GM13976 (cell line): ENCODE measurements around the gene RGS7.
"Not testable (repeated sequence)": the region's sequence is repeated elsewhere in the genome, so short reads cannot be mapped to it uniquely, and the experiment has no call there.

Experiments used
- DNase-seq: peaks from one replicate; pipeline ENCODE4 v3.0.0; 2012; ENCODE audit warnings: low spot score
- in situ Hi-C: fragments of 300-500 bp; cut with MboI; formaldehyde crosslinking; loops from one replicate; pipeline ENCODE4 v1.12.0; 2022; ENCODE audit warnings: low sequenced_read_pairs, mixed read lengths, inconsistent platforms; ENCODE audit not compliant: unreplicated experiment
- TF ChIP-seq, protein P1 (sequence below): IDR thresholded peaks from 2 replicates; pipeline ENCODE4 v1.5.1; 2012; ENCODE audit warnings: borderline replicate concordance, mild to moderate bottlenecking; ENCODE audit not compliant: insufficient read depth; ENCODE audit errors: extremely low read depth, missing control alignments, control extremely low read depth

RGS7 gene

GRCh38 chr1:240768979-240769378 lies 588.0 kb downstream of the RGS7 start:
- TF ChIP-seq, protein P1, sequence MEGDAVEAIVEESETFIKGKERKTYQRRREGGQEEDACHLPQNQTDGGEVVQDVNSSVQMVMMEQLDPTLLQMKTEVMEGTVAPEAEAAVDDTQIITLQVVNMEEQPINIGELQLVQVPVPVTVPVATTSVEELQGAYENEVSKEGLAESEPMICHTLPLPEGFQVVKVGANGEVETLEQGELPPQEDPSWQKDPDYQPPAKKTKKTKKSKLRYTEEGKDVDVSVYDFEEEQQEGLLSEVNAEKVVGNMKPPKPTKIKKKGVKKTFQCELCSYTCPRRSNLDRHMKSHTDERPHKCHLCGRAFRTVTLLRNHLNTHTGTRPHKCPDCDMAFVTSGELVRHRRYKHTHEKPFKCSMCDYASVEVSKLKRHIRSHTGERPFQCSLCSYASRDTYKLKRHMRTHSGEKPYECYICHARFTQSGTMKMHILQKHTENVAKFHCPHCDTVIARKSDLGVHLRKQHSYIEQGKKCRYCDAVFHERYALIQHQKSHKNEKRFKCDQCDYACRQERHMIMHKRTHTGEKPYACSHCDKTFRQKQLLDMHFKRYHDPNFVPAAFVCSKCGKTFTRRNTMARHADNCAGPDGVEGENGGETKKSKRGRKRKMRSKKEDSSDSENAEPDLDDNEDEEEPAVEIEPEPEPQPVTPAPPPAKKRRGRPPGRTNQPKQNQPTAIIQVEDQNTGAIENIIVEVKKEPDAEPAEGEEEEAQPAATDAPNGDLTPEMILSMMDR: no peak
- in situ Hi-C loops: no loop called here
- DNase-seq: no peak

DNA sequence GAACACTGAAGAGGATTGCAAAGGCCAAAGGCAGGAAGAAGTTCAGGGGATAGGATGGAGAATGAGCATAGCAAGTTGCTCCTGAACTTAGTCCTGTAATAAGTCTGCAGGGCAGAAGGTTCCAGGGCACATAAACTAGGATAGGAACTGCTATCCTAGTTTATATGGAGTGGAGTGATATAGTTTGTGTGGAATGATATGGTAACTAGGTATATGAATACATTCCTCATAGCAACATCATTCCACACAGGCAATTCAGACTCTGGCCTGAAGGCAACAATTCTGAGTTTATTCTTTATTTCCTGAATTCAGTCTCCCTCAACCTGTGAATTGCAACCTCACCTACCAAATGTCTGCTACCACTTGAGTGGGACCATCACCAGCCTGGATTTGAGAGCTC lies 590.2 kb downstream of the RGS7 start:
- no peak for DNase-seq

DNA sequence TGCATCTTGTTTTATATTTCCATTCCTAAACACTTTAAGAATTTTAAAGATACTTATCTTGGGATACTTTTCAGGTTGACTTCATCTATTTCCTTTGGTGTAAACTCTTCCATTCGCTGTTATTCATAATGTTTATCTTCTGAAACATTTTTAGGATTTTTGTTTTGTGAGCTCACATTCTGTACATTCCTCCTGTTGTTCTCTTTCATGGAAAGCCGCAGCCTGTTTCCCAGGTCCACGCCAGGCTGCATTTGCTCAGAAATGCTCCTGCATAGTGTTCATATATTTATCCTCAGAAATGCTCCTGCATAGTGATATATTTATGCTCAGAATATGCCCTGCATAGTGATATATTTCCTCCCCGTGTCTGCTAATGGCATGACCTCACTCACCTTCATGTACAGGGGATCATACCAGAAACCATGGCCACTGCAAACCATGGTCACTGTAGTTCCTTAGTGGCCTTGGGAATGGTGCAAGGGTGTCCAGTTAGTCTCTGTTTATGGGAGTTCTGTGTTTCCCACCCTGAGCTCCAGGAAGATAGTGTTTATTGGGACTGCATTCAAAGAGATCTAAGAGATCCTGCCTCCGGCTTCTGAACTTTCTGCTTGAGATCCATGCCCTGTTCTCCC lies 591.2 kb downstream of the RGS7 start:
- no peak for DNase-seq
- in situ Hi-C loops: no loop called here
- TF ChIP-seq, protein P1: no peak

More for the DNA sequence above, 590.2 kb downstream of the RGS7 start:
- in situ Hi-C loops: no loop called here
- TF ChIP-seq, protein P1: no peak

DNA sequence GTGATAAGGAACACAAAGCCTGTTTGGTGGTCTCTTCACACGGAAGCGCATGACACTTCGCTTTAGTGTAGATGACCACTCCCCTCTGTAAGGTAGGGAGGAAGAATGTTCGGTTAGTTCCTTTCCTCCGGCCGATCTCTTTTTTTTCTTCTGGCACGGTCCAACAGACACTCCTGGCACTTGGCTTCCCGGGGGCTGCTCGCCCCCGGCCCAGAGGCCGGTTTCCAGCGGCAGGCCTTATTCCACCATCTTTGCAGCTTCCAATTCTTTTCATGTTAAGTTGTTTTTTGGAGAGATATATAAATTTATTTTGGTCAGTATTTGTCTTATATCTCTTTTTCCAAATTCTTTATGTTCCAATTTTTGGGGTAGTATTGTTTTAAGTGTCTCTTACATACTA lies 593.2 kb downstream of the RGS7 start:
- in situ Hi-C loops: no loop called here
- DNase-seq: no peak
- TF ChIP-seq, protein P1: no peak

GRCh38 chr1:240763095-240763494 lies 593.9 kb downstream of the RGS7 start:
- DNase-seq, in situ Hi-C loops: not testable (repeated sequence)

GRCh38 chr1:240762471-240762987 lies 594.5 kb downstream of the RGS7 start:
- DNase-seq, in situ Hi-C loops: not testable (repeated sequence)

DNA sequence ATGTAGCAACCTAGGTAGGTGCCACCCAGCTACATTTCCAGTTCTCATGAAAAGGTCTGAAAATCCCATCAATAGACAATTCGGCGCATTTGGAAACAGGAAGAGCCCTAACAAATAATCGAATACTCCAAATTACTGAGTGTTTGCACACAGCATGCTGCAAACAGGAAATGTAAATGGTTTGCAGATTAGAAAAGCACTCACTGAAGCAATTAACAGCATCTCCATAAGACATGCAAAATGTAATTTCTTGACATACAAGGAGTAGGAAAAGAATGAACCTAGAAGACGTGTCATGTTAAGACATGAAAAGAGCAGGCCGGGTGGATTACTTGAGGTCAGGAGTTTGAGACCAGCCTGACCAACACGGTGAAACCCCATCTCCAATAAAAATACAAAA lies 598.2 kb downstream of the RGS7 start:
- in situ Hi-C loops, DNase-seq: not testable (repeated sequence)

GRCh38 chr1:240758296-240758695 lies 598.7 kb downstream of the RGS7 start:
- TF ChIP-seq, protein P1: no peak
- DNase-seq: no peak
- in situ Hi-C loops: no loop called here
